Neutrophil (primary cell): Measurements from ENCODE around the gene SLC16A9.
"Not testable (repeated sequence)": the region's sequence is repeated elsewhere in the genome, so short reads cannot be mapped to it uniquely, and the experiment has no call there.

ENCODE experiments used
- H3K27ac ChIP-seq: fragments of 200-600 bp; sonication (generic); 2 replicates; pipeline ENCODE4 v1.5.1; 2016; ENCODE audit warnings: mild to moderate bottlenecking, moderate library complexity
- H3K27me3 ChIP-seq: fragments of 200-600 bp; sonication (generic); 2 replicates; pipeline ENCODE4 v1.6.0; 2016; ENCODE audit warnings: mild to moderate bottlenecking
- H3K36me3 ChIP-seq: fragments of 200-600 bp; sonication (generic); 2 replicates; pipeline ENCODE4 v1.5.1; 2017
- H3K4me1 ChIP-seq, 2 experiments: fragments of 200-600 bp in 1 of 2; sonication (generic) in 1 of 2; 1 replicate in 1 of 2; 2 replicates in 1 of 2; pipeline versions ENCODE4 v1.5.1 to v1.6.1; 2013 to 2016; ENCODE audit warnings: low read depth in 1 of 2, low read length in 1 of 2, mild to moderate bottlenecking in 1 of 2, moderate library complexity in 1 of 2; ENCODE audit not compliant: control insufficient read depth in 1 of 2, insufficient read depth in 1 of 2
- H3K4me3 ChIP-seq, 2 experiments: fragments of 200-600 bp in 1 of 2; sonication (generic) in 1 of 2; 1 replicate in 1 of 2; 2 replicates in 1 of 2; pipeline ENCODE4 v1.5.1; 2013 to 2016; ENCODE audit warnings: low read depth in 1 of 2, low read length in 1 of 2, mild to moderate bottlenecking in 1 of 2, moderate library complexity in 1 of 2
- H3K9me3 ChIP-seq: fragments of 200-600 bp; sonication (generic); 2 replicates; pipeline ENCODE4 v1.5.1; 2016
- TF ChIP-seq, protein P1 (sequence below): fragments of 200-600 bp; sonication (generic); IDR thresholded peaks from 2 replicates; pipeline ENCODE4 v1.5.1; 2016; ENCODE audit warnings: antibody characterized with exemption

The SLC16A9 gene

DNA sequence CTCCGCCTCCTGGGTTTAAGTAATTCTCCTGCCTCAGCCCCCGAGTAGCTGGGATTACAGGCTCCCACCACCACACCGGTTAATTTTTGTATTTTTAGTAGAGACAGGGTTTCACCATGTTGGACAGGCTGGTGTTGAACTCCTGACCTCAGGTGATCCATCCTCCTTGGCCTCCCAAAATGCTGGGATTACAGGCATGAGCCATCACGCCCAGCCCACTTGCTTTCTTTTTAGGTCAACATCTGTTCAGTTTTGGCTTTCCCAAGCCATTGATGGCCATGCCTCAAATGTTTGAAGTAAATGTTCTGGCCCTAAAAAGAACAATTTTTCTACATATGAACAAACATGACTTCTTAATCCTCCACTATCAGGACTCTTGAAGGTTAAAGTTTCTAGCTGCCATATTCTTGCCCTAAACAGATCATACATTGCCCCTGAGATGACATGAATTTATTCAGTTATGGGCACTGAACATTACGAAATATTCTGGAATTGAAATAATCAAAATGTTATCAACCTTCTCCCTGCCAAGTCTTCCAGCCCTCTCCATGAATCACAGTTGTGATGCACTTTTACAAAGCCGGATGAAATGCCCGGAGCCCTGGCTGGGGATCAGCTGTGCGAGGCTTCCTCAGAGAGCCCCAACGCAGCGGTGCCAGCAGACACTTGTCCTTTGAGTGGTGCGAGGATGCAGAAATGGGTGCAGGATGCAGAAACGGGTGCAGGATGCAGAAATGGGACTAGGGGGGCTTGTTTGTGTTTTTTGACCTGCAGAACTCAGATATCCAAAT lies 40.7 kb upstream of the SLC16A9 start:
- no peak overlapping the region for H3K4me3 ChIP-seq
- no peaks in the 10 kb centered on the region for H3K27me3 ChIP-seq
- no peaks in the 10 kb centered on the region for H3K4me1 ChIP-seq
- TF ChIP-seq, protein P1, sequence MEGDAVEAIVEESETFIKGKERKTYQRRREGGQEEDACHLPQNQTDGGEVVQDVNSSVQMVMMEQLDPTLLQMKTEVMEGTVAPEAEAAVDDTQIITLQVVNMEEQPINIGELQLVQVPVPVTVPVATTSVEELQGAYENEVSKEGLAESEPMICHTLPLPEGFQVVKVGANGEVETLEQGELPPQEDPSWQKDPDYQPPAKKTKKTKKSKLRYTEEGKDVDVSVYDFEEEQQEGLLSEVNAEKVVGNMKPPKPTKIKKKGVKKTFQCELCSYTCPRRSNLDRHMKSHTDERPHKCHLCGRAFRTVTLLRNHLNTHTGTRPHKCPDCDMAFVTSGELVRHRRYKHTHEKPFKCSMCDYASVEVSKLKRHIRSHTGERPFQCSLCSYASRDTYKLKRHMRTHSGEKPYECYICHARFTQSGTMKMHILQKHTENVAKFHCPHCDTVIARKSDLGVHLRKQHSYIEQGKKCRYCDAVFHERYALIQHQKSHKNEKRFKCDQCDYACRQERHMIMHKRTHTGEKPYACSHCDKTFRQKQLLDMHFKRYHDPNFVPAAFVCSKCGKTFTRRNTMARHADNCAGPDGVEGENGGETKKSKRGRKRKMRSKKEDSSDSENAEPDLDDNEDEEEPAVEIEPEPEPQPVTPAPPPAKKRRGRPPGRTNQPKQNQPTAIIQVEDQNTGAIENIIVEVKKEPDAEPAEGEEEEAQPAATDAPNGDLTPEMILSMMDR = no peak
- no peaks in the 10 kb centered on the region for H3K36me3 ChIP-seq
- H3K27ac ChIP-seq = no peak overlapping the region
- no peaks in the 10 kb centered on the region for H3K9me3 ChIP-seq

GRCh38 chr10:59748834-59749233 lies 39.2 kb upstream of the SLC16A9 start:
- H3K36me3 ChIP-seq = no peaks in the 10 kb centered on the region
- no peaks in the 10 kb centered on the region for H3K4me1 ChIP-seq
- H3K27ac ChIP-seq = no peak overlapping the region
- TF ChIP-seq, protein P1 = no peak
- no peaks in the 10 kb centered on the region for H3K27me3 ChIP-seq
- H3K9me3 ChIP-seq = no peaks in the 10 kb centered on the region
- no peak overlapping the region for H3K4me3 ChIP-seq

DNA sequence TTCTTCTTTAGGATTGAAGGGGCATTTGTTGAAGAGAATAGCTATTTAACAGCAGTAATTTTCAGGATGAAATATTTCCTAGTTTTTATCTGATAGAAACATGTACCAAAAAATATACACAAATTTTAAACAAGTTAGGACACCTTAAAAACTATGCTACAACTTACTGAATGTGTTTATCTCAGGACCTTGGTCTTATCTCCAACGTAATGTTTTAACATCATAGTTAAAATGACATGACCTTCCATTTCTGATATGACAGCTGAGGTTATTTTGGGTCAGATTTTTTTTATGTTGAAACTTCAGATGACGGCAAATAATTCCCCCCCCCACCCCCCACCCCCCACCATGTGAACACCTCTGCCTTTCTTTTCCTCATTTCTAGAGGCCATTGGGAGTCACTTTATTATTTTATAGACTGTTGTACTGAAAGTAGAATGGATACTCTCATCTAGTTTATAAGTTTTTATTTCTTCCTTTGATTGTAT lies 35.6 kb upstream of the SLC16A9 start:
- Histone ChIP-seq H3K27ac (no peak overlapping the region), H3K36me3 (no peaks in the 10 kb centered on the region), H3K4me1 (no peaks in the 10 kb centered on the region), H3K9me3 (no peaks in the 10 kb centered on the region), H3K27me3 (no peaks in the 10 kb centered on the region), H3K4me3 (no peak overlapping the region)
- TF ChIP-seq, protein P1 = no peak

DNA sequence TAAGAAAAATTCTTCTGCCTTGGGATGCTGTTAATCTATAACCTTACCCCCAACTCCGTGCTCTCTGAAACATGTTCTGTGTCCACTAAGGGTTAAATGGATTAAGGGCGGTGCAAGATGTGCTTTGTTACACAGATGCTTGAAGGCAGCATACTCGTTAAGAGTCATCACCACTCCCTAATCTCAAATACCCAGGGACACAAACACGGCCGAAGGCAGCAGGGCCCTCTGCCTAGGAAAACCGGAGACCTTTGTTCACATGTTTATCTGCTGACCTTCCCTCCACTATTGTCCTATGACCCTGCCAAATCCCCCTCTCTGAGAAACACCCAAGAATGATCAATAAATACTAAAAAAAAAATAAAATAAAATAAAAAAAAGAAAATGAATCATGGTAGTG lies 35.1 kb upstream of the SLC16A9 start:
- H3K36me3 ChIP-seq, H3K4me1 ChIP-seq, H3K27ac ChIP-seq: not testable (repeated sequence)

GRCh38 chr10:59744156-59744555 lies 34.5 kb upstream of the SLC16A9 start:
- H3K36me3 ChIP-seq, H3K27ac ChIP-seq, H3K4me1 ChIP-seq, H3K27me3 ChIP-seq, H3K9me3 ChIP-seq, H3K4me3 ChIP-seq: not testable (repeated sequence)

More for the DNA sequence above, 35.1 kb upstream of the SLC16A9 start:
- H3K27me3 ChIP-seq, H3K4me3 ChIP-seq, H3K9me3 ChIP-seq: not testable (repeated sequence)

DNA sequence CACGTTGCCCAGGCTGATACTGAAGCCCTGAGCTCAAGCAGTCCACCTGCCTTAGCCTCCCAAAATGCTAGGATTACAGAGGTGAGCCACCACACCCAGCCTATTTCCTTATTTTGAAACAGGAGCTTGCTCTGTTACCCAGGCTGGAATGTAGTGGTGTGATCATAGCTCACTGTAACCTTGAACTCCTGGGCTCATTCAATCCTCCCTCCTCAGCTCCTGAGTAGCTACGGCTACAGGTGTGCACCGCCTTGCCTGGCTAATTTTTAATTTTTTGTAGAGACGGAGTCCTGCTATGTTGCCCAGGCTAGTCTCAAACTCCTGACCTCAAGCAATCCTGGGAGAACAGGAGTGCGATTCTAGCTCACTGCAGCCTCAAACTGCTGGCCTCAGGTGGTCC lies 31.9 kb upstream of the SLC16A9 start:
- no peaks in the 10 kb centered on the region for H3K27me3 ChIP-seq
- no peaks in the 10 kb centered on the region for H3K36me3 ChIP-seq
- no peaks in the 10 kb centered on the region for H3K4me1 ChIP-seq
- no peak overlapping the region for H3K4me3 ChIP-seq
- H3K27ac ChIP-seq = no peak overlapping the region
- TF ChIP-seq, protein P1 = no peak
- no peaks in the 10 kb centered on the region for H3K9me3 ChIP-seq
